MCF 10A (cell line): Measurements from ENCODE around the gene NRP1. TPM values are rescaled to one million over a fixed set of nuclear protein-coding genes. Genes with fewer than 3 reads are reported as not detected.

Source experiments
- BruUV-seq: library from RNA; stranded (reverse); fragments of 400-500 nt; replicated peaks from 2 replicates; lab custom pipeline; 2021; lab: Mats Ljungman, UMichigan
- CTCF ChIA-PET: fragments of 300-600 bp; sonication (Branson Sonifier 250); formaldehyde crosslinking; extraction: SDS; loops from one replicate; lab custom pipeline; 2021; ENCODE audit warnings: antibody characterized with exemption, inconsistent platforms; lab: Yijun Ruan, JAX
- POLR2A ChIA-PET: fragments of 300-600, 350-650 bp; sonication (Branson Sonifier 250); formaldehyde crosslinking; extraction: SDS; loops from one replicate; lab custom pipeline; 2020; ENCODE audit warnings: antibody characterized with exemption, inconsistent platforms; lab: Yijun Ruan, JAX
- DNase-seq: peaks from one replicate; pipeline ENCODE4 v3.0.0-alpha.2; 2018; ENCODE audit not compliant: unreplicated experiment
- H3K27ac Mint-ChIP-seq: one replicate; pipeline ENCODE4 v1.8.0; 2022; ENCODE audit warnings: mild to moderate bottlenecking, low read depth, mixed read lengths; ENCODE audit not compliant: unreplicated experiment
- H3K27me3 Mint-ChIP-seq: one replicate; pipeline ENCODE4 v1.8.0; 2022; ENCODE audit warnings: mixed read lengths; ENCODE audit not compliant: insufficient read depth, unreplicated experiment
- H3K36me3 Mint-ChIP-seq: one replicate; pipeline ENCODE4 v1.8.0; 2022; ENCODE audit warnings: mild to moderate bottlenecking, moderate library complexity, mixed read lengths; ENCODE audit not compliant: insufficient read depth, unreplicated experiment
- H3K4me1 Mint-ChIP-seq: one replicate; pipeline ENCODE4 v1.8.0; 2022; ENCODE audit warnings: mixed read lengths; ENCODE audit not compliant: insufficient read depth, unreplicated experiment
- H3K4me3 Mint-ChIP-seq: one replicate; pipeline ENCODE4 v1.8.0; 2022; ENCODE audit warnings: mild to moderate bottlenecking, moderate library complexity, mixed read lengths; ENCODE audit not compliant: unreplicated experiment
- H3K9me3 Mint-ChIP-seq: one replicate; pipeline ENCODE4 v1.8.0; 2022; ENCODE audit warnings: mixed read lengths; ENCODE audit not compliant: unreplicated experiment
- intact Hi-C: fragments of 100-400 bp; cut with micrococcal nuclease; formaldehyde crosslinking; loops from 2 replicates; pipeline ENCODE4 v1.14.1; 2022
- total RNA-seq: library from RNA; stranded (reverse); gene quantifications from 2 replicates; pipeline ENCODE4 v1.2.3, GENCODE V29; 2022
- TF ChIP-seq, protein P1 (sequence below): fragments of 200-600 bp; IDR thresholded peaks from one replicate; pipeline ENCODE4 v1.8.0; 2022; ENCODE audit warnings: antibody characterized with exemption, mild to moderate bottlenecking; ENCODE audit not compliant: unreplicated experiment

Gene NRP1
- total RNA-seq, 1 experiment from 2014 or later, result 66.6 TPM

DNA sequence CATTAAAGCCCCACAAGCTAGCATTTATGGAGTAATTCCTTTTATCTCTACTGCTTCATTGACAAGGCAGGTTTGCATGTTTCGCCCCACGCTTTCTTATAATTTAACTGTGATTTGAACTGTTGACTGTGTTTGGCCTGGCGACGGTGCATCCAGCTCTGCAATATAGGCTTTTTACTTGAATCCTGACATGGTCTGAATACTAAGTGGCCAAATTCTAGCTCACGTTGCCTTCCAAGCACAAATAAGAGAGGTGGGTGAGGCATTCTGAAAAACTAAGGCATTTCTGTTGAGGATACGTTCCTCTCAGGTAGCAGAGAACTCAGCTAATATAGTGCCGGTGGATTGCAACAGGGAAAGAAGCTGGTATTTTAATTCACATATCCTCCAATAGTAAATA is 61.8 kb downstream of the NRP1 start:
- Mint-ChIP-seq H3K36me3 (no peaks in the 10 kb centered on the region), H3K4me1 (peaks cover 42% of the 10 kb centered on the region), H3K4me3 (peak overlapping the region; percentile 66), H3K27ac (peak overlapping the region; percentile 94), H3K9me3 (no peaks in the 10 kb centered on the region), H3K27me3 (no peaks in the 10 kb centered on the region)
- intact Hi-C loops, result loop anchor here (1.0 to 5.0 kb wide), 4 partner anchors 19 to 260 kb away; no protein-coding TSS in a partner anchor
- no TSS peak for BruUV-seq
- TF ChIP-seq, protein P1, sequence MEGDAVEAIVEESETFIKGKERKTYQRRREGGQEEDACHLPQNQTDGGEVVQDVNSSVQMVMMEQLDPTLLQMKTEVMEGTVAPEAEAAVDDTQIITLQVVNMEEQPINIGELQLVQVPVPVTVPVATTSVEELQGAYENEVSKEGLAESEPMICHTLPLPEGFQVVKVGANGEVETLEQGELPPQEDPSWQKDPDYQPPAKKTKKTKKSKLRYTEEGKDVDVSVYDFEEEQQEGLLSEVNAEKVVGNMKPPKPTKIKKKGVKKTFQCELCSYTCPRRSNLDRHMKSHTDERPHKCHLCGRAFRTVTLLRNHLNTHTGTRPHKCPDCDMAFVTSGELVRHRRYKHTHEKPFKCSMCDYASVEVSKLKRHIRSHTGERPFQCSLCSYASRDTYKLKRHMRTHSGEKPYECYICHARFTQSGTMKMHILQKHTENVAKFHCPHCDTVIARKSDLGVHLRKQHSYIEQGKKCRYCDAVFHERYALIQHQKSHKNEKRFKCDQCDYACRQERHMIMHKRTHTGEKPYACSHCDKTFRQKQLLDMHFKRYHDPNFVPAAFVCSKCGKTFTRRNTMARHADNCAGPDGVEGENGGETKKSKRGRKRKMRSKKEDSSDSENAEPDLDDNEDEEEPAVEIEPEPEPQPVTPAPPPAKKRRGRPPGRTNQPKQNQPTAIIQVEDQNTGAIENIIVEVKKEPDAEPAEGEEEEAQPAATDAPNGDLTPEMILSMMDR, result no peak
- DNase-seq, result no peak
- POLR2A ChIA-PET, result interaction anchor here (0.7 to 3.6 kb wide), 12 partner anchors 8 to 316 kb away, joined by 3 to 32 read pairs (median 6); partner anchors contain the start of gene NRP1
- CTCF ChIA-PET, result interaction anchor here (0.6 to 4.6 kb wide), 9 partner anchors 15 to 263 kb away, joined by 3 to 30 read pairs (median 5); no protein-coding TSS in a partner anchor

DNA sequence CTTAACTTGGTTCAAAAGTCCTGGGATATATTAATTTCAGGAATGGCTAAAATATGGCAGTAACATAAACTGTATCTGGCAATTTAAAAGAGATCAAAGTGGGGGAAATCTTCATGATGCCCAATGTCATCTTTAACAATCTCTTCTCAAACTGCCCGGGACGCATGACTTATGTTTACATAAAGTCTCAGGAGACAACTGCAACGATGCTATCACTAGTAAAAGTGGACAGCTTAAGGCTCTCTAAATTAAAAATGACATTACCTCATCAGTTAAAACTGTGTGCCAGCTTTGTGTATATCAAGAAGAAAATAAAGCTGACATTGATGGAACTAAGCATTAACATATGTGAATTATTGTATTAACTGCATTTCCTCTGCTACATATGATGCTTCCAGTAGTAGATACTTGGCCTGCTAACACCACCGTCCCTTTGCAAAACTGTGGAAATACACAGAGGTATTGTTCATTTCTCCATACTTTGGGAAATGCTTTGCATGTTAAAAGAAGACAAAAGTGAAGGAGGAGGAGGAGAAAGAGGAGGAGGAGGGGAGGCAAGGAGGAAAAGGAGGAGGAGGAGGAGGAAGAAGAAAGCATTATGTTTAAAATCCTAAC is 62.4 kb downstream of the NRP1 start:
- no peak for DNase-seq
- no peaks in the 10 kb centered on the region for H3K27me3 Mint-ChIP-seq
- peak overlapping the region; percentile 66 for H3K4me3 Mint-ChIP-seq
- H3K27ac Mint-ChIP-seq, result peak overlapping the region; percentile 94
- H3K4me1 Mint-ChIP-seq, result peaks cover 40% of the 10 kb centered on the region
- POLR2A ChIA-PET, result interaction anchor here (0.7 to 3.6 kb wide), 7 partner anchors 9 to 315 kb away, joined by 3 to 32 read pairs (median 9); no protein-coding TSS in a partner anchor
- H3K9me3 Mint-ChIP-seq, result no peaks in the 10 kb centered on the region
- intact Hi-C loops, result loop anchor here (5.0 kb wide), 1 partner anchor 260 kb away; no protein-coding TSS in a partner anchor
- H3K36me3 Mint-ChIP-seq, result no peaks in the 10 kb centered on the region
- no TSS peak for BruUV-seq
- CTCF ChIA-PET, result interaction anchor here (0.6 to 4.6 kb wide), 7 partner anchors 16 to 263 kb away, joined by 3 to 30 read pairs (median 5); no protein-coding TSS in a partner anchor
- TF ChIP-seq, protein P1, result no peak

DNA sequence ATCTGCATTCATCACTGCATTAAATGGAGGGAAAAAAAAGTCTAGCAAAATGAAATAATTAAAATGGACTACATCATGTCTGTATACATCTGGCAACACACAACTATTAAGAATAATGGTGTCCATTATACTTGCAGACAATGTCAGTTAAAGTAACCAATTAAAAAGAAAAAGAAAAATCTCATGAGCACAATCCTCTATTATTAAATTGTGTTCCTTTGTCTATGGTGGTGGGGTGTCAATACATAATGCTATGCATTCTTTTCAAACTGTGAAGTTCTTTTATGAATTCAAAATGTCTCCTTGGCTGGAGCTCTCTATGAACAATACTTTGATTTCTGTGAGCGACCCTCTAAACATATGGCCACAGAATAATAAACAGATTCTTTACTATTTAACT is 63.5 kb downstream of the NRP1 start:
- H3K27me3 Mint-ChIP-seq, result no peaks in the 10 kb centered on the region
- H3K27ac Mint-ChIP-seq, result peak overlapping the region; percentile 94
- H3K9me3 Mint-ChIP-seq, result no peaks in the 10 kb centered on the region
- no peaks in the 10 kb centered on the region for H3K36me3 Mint-ChIP-seq
- POLR2A ChIA-PET, result interaction anchor here (3.6 kb wide), 1 partner anchor 20 kb away, joined by 32 read pairs; no protein-coding TSS in a partner anchor
- CTCF ChIA-PET, result interaction anchor here (1.2 to 4.6 kb wide), 2 partner anchors 77 to 78 kb away, joined by 5 to 30 read pairs; no protein-coding TSS in a partner anchor
- DNase-seq, result no peak
- TF ChIP-seq, protein P1, result no peak
- H3K4me1 Mint-ChIP-seq, result peaks cover 29% of the 10 kb centered on the region
- BruUV-seq, result no TSS peak
- intact Hi-C loops, result loop anchor here (5.0 kb wide), 1 partner anchor 259 kb away; no protein-coding TSS in a partner anchor
- no peak overlapping the region for H3K4me3 Mint-ChIP-seq

DNA sequence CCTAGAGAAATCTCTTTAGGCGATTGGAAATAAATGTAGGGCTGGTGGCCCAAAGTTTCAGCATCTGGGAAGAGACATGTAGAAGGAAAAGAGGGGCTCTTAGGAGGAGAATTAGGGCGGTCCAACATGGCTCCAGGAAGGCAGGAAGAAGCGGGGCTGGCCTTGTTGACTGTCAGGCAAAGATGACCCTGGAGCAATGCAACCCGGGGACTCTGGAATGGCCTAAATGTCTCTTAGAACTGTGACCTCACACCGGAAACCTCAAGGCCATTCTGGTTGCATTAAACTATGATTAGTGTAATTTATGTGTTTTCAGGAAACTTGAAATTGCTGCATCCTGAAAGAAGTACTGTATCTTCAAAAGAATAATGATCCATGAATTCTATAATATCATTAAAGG is 66.8 kb downstream of the NRP1 start:
- no peak overlapping the region for H3K27ac Mint-ChIP-seq
- H3K4me1 Mint-ChIP-seq, result peaks cover 30% of the 10 kb centered on the region
- intact Hi-C loops, result no loop called here
- no peak for DNase-seq
- H3K27me3 Mint-ChIP-seq, result no peaks in the 10 kb centered on the region
- no peak overlapping the region for H3K4me3 Mint-ChIP-seq
- TF ChIP-seq, protein P1, result no peak
- BruUV-seq, result no TSS peak
- ChIA-PET POLR2A (no interaction called here), CTCF (no interaction called here)
- H3K36me3 Mint-ChIP-seq, result peaks cover 9% of the 10 kb centered on the region
- H3K9me3 Mint-ChIP-seq, result peaks cover 3% of the 10 kb centered on the region
